ENCODE measurements around the gene PIP5K1C.
"Not testable (repeated sequence)": the region's sequence is repeated elsewhere in the genome, so short reads cannot be mapped to it uniquely, and the experiment has no call there.

DNA sequence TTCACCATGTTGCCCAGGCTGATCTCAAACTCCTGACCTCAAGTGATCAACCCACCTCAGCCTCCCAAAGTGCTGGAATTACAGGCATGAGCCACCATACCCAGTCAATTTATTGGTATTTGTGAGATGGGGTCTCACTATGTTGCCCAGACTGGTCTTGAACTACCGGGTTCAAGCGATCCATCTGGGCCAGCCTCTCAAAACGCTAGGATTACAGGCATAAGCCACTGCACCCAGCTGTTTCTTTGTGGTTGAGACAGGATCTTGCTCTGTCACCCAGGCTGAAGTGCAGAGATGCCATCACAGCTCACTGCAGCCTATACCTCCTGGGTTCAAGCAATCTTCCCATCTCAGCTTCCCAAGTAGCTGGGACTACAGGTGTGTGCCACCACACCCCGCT, 118.5 kb downstream of the PIP5K1C start:
- TF ChIP-seq, protein P1, sequence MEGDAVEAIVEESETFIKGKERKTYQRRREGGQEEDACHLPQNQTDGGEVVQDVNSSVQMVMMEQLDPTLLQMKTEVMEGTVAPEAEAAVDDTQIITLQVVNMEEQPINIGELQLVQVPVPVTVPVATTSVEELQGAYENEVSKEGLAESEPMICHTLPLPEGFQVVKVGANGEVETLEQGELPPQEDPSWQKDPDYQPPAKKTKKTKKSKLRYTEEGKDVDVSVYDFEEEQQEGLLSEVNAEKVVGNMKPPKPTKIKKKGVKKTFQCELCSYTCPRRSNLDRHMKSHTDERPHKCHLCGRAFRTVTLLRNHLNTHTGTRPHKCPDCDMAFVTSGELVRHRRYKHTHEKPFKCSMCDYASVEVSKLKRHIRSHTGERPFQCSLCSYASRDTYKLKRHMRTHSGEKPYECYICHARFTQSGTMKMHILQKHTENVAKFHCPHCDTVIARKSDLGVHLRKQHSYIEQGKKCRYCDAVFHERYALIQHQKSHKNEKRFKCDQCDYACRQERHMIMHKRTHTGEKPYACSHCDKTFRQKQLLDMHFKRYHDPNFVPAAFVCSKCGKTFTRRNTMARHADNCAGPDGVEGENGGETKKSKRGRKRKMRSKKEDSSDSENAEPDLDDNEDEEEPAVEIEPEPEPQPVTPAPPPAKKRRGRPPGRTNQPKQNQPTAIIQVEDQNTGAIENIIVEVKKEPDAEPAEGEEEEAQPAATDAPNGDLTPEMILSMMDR (IDR thresholded peaks at IDR 0.05), result not testable (repeated sequence)
- not testable (repeated sequence) for TF ChIP-seq EZH2 (IDR thresholded peaks at IDR 0.05; ENCODE audit: borderline replicate concordance, insufficient read depth, low read depth, low read length, poor library complexity, severe bottlenecking)

All from B cell (primary cell).